Mucosa of gallbladder (tissue), 1 donor: ENCODE results near the gene LSG1. TPM values are rescaled to one million over a fixed set of nuclear protein-coding genes. Genes with fewer than 3 reads are reported as not detected.
"Not testable (repeated sequence)": the region's sequence is repeated elsewhere in the genome, so short reads cannot be mapped to it uniquely, and the experiment has no call there.

Experiments
- DNase-seq: peaks from one replicate; pipeline ENCODE4 v3.0.0-alpha.2; 2020; ENCODE audit warnings: low spot score
- total RNA-seq: library from RNA; stranded (reverse); gene quantifications from one replicate; pipeline ENCODE4 v1.2.1, GENCODE V29; 2021
- donor health status: DM: no; HTN: no; CAD: no.

LSG1 gene
- total RNA-seq, 1 donor from 2014 or later, result 31.8 TPM

DNA sequence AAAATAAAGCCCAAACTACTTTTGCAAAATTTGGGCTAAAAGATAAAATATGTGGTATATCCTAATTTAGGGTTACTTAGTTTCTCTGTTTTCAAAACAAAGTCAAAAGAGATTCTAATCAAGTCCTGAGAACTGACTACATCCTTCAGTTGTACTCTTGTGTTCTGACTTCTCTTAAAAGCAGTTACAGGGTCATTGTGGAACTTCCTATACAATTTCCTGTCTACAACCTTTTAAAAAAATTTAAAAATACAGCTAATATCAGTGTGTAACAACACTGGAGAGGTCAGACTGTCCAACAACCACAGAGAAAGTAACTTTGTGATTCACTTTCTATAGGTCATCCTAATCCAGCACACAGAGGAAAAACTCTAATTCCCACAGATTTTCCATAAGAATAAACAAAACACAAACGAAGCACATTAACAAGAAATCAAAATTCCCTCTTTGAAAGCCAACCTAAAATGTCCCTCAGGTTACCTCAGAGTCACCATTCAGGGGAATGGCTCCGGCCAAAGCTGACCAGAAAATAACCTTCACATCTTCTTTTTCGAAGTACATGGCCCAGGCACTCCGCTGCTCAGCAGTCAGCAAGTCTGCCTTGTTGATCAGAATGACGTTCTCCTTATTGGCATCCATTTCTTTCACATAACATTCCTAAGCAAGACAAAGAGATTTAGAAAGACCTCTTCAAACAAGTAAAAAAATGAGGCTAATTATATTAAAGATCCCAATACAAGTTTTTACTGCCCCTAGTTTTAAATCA lies 13.3 kb downstream of the LSG1 start:
- no peak for DNase-seq

DNA sequence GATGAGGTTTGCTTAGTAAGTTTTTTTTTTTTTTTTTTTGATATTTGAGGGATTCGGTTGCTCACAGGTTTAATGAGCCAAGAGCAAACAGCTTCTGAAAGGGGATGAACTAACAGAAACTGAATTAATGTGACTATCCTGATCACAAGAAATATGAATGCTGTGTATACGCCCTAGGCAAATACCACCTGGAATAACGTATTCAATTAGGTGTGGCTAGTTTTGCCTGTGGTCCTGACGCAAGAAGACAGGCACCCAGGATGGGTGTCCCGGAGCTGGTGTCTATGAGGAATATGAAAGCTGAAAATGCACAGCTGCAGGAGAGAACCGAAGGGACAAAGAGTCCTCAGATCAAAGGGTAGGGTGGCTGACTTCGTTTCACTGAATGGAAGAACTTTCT lies 14.6 kb downstream of the LSG1 start:
- DNase-seq, result no peak

DNA sequence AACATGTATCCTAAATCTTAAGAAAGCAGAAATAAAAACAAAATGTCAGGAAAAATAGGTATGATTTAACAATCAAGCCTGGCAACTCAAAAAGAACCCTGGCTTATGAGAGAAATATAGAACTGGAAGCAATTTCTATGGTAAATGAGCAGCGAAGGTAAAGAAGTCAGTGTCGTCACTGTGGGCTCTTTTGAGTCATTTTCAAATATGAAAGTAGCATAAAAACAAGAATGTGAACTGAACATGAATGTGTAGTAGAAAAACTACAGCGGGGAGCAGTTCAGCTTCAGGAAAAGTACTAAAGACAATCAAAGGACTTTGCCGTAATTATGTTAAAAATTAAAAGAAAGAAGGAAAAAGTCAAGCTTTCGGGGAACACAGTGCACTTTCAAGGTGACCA lies 17.5 kb downstream of the LSG1 start:
- no peak for DNase-seq

DNA sequence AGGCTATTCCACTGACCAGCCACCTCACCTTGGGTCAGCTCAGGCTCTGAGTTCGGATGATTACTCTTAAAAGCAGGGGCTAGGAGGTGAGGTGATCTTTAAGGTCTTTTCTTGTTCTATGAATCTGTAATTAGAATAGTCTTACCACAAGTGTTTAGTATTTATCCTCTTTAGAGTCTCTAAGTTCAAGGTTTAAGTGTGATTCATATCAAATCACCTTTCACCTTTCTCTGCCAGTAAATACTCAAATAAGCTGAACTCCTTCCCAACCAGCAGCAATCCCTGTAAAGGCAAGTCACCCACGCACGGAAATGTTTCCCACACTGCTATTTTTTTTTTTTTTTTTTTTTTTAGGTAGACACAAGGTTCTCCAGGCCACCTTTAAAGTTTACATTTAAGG lies 24.2 kb downstream of the LSG1 start:
- DNase-seq, result no peak

DNA sequence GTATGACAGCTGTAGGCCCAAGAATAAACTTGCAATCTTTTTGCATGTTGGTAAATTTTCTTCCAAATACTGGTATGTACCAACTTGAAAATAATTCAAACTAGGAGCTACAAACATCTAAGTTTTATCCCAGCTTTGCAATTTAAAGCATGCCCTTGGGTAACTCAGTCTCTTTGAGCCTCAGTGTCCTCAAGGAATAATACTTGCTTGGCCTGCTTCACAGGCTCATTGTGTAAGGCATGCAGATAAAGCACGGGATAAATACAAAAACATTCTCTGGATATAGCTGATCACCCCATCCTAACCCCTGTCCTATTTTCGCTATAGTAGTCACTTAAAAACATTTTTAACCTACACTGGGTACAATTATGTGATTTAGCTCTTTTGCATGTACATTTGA lies 29.2 kb downstream of the LSG1 start:
- DNase-seq, result no peak

DNA sequence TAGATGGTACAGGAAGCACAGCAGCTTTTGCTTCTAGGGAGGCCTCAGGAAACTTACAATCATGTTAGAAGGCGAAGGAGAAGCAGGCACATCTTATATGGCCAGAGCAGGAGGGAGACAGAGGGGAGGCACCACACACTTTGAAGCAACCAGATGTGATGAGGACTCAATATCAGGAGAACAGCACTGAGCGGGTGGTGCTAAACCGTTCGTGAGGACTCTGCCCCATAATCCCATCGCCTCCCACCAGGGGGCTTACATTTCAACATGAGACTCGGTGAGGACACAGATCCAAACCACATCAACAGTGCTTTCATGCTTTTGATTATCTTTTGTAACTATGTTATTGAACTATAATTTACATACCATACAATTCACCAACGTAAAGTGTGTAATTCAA lies 31.2 kb downstream of the LSG1 start:
- DNase-seq, result no peak

DNA sequence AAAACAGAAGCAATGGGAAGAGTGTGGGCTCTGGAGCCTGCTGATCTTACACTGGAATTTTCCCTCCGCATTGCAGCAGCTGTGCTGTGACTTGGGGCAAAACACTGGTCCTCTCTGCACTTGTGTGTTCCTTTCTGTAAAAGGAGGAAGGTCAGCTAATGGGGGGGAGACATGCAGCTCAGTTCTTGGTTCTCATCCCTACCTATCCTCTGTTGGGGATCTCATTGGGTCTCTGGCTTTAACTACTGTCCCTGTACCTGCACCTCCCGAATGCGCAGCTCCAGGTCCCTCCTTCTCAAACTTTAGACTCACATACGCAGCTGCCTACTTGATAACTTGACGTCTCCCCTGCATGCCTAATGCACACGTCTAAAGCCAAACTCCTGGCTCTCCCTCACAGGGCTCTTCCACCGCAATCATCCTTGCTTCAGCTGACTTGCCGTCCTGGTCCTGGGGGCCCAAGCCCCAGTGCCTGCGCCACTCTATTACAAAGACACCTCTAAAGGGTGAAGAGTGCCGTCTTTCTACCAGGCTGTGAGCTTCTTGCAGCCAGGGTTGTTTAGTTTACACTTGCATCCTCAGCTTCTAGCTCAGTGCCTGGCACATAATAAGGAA lies 32.9 kb downstream of the LSG1 start:
- DNase-seq, result no peak

DNA sequence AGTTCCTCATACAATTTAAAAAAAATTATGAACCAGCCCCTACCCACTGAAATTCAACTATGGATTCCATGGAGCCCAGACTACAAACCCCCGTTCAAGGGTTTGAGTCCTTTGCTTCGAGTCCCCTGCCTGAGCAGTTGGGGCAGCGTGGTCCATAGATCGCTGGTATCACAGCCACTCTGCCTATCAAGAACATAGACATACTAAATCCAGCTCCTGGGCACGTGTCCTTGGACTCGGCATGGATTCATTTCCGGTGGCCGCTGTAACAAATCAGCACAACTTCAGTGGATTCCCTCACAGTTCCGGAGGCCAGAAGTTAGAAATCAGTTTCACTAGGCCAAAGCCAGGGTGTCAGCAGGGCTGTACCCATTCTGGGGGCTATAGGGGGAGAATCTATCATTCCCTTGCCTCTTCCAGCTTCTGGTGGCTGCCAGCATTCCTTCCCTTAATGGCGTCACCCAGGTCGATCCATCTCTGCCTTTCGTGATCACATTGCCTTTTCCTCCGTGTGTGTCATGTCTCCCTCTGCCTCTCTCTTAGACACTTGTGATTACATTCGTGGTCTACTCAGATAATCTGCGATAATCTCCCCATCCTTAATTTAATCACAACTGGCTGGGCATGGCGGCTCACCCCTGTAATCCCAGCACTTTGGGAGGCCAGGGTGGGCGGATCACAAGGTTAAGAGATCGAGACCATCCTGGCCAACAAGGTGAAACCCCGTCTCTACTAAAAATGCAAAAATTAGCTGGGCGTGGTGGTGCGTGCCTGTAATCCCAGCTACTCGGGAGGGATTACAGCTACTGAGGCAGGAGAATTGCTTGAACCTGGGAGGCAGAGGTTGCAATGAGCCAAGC lies 34.2 kb downstream of the LSG1 start:
- no peak for DNase-seq

DNA sequence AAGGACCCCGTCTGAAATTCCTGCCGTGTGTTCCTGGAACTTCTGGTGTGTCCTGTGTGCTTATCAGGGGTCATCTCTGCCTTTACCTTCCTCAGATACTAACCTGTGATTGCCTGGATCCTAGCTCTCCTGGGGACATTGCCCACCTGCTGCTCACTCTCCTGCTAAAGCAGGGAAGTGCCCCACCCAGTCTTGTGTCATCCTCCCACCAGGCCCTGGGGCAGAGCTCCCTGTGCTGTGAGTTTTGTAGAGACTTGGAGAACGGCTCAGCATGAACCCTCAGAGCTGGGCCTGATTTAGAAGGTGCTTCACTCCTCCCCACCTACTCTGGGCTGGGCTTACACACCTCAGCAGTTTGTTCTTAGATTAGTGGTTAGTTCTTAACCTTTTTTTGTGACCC lies 34.9 kb downstream of the LSG1 start:
- DNase-seq, result no peak

DNA sequence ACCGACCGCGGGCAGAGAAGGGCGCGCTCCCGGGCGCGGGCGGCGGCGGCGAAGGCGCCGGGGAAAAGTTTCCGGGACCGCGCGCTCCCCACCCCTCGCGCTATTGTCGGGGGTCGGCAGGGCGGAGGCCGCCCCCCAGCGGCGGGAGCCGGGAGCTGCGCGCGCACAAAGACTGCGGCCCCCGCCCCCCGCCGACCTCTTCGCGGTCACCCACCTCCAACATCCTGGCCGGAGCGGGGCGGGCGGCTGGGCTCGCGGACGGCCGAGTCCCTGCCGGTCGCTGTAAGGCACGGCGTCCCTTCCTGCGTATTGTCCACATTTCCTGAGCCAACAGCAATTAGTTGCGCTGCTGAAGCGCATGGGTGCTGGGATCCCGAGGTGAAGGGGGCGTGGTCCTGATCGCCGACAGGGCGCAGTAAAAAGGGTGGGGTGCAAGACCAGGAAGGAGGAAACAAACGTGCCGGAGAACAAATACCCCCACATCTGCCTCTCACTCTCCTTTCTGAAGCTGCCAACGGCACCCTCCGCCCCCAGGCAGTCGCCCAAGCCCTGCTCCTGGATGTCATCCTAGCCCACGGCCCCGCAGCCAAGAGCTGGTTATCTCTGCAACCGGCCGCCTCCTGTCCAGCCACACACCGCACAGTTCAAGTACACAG lies 38.5 kb downstream of the LSG1 start, which contains the start of gene TMEM44:
Gene TMEM44 (minus strand): TSS at position 71 of the 656 bp plus-strand sequence. CDS start 204 bp downstream, outside the sequence.
- peak; percentile 74 for DNase-seq

DNA sequence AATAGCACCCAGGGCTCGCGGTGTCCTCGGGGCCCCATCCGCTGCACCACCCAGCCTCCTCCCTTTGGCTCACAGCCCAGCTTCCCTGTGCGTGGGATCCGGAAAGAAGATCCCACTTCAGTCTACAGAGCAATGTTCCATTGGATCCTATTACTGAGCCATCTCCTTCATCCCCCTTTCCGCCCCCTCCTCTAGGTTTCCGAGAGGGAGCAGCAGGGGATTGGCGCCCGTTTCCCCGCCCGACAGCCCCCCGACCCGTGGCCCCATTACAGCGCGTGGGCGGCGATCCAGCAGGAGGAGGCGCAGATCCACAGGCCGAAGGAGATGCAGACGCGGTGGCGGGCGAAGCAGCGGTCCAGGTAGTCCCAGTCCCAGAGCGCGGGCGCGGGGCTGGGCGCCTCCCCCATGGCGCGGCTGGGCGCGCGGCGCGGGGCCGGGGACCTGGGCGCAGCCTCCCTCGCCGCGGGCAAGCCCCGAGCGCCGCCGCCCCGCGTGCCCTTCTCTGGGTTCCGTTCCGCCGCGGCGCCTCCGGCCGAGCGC lies 39.1 kb downstream of the LSG1 start:
- no peak for DNase-seq

DNA sequence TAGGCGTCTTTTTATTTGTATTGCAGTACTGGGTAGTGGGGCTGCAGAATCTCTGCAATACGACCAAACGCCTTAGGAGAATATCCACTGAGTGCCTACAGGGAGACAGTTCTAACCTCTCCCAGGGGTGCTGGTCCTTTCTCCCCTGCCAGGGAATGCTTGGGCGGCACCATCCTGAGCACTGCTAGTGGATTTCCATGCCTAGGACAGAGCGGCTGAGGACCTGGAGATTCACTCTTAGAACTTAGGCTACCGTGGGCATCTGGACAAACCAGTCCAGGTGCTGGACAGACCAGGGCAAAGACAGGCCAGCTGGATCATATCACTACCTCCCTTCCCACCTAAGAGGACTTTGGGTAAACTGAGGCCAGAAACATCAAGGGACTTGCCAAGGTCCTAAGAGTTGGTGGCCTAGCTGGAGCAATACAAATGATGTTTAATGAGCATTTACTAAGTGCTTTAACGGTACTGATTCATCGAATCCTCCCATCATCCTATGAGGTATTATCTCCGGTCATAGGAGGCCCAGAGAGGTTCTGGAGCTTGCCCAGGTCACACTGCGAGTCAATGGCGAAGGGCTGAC lies 39.7 kb downstream of the LSG1 start:
- no peak for DNase-seq

DNA sequence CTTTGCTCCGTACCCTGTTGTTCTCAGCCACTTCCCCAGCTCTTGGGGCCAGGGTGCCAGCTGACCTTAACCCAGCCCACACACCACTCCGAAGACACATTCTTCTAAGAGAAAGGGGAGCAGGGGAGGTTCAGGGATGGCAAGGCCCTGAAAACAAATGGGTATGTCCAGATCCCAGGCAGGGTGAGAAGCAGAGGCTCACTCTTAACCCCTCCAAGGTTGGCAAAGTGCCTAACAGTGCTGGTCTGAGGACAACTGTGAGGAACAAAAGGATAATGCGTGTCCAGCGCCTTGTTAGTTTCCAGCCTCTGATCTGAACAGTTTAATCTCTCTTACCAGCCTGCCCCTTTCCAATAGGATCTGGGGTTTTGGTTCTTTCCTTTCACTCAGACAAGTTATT lies 40.3 kb downstream of the LSG1 start:
- DNase-seq, result no peak

DNA sequence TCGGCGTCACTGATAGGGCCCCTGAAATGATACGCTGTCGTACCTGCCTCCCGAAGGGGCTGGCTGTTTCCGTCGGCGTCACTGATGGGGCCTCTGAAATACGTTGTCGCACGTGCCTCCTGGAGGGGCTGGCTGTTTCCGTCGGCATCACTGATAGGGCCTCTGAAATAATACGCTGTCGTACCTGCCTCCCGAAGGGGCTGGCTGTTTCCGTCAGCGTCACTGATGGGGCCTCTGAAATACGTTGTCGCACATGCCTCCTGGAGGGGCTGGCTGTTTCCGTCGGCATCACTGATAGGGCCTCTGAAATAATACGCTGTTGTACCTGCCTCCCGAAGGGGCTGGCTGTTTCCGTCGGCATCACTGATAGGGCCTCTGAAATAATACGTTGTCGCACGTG lies 41.3 kb downstream of the LSG1 start:
- not testable (repeated sequence) for DNase-seq

DNA sequence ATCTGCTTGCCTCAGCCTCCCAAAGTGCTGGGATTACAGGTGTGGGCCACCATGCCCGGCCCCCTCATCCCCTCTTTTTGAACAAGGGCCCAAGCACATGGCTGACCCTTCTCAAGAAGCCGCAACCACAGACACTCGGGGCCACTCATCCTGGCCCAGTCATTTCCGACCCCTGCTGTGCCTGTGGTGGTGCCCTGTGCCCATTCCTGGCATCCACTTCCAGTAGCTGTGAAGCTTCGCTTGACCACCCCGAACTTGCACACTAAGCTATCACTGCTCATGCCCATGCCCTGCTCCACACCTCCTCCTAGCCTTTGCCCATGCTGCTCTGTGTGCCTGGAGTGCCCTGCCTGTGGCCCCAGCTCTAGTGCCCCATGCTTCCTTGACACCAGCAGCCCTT lies 47.0 kb downstream of the LSG1 start:
- DNase-seq, result no peak

DNA sequence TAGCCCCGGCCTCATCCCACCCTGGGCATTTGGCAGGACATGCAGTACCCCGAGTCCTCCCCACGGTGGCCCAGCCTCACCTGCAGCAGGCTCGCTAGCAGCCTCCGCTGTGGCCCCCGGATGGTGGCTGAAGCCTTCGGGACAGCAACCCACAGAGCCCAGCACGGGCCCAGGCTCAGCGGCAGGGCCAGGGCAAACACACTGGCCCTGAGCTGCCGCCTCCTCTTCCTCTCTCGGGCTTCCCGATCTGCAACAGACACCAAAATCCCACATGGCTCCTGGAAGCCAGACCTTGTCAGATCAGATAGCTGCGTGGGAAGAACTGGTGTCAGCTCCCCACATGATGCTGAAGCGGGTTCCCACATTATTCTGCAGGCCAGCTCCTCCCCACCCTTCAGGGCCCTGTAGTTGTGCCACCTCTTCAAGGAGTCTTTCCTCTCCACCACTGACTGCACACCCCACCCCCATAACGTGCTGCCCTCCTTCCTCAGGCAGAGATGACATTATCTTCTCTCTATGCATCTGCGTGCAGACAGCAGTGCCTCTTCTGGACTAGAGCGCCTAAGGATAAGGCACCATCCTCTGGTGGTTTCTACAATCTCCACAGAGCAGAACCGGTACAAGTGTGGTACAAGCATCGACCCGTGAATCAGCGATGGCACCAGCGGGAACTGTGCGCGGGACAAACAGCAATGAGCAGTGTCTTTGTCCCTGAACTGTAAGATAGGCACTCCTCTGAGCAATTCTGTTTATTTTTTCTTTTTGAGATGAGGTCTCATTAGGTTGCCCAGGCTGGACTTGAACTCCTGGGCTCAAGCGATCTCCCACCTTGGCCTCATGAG lies 48.3 kb downstream of the LSG1 start:
- DNase-seq, result no peak

DNA sequence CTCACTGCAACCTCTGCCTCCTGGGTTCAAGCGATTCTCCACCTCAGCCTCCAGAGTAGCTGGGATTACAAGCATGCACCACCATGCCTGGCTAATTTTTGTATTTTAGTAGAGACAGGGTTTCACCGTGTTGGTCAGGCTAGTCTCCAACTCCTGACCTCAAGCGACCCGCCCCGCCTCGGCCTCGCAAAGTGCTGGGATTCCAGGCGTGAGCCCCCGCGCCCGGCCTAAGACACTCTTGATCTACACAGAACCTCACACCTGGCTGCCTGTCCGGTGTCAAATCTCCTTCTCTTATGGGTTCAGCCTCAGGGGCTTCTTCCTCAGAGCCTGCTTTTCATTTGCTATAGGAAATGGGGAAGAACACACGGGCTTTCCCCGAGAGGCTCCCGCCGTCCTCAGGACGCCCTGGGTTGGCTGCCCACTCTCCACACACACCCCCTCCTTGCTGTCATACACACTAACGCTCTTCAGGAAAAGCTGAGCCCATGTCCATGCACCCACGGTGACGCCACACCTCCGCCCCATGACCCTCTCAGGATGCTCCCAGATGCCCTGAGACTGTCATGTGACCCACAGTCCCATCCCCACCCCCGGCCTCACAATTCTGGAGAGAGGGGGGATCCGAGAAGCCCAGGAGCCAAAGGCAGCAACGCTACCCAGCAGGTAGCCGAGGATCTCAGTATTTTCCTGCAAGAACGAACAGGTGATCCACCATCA lies 49.2 kb downstream of the LSG1 start:
- DNase-seq, result no peak

DNA sequence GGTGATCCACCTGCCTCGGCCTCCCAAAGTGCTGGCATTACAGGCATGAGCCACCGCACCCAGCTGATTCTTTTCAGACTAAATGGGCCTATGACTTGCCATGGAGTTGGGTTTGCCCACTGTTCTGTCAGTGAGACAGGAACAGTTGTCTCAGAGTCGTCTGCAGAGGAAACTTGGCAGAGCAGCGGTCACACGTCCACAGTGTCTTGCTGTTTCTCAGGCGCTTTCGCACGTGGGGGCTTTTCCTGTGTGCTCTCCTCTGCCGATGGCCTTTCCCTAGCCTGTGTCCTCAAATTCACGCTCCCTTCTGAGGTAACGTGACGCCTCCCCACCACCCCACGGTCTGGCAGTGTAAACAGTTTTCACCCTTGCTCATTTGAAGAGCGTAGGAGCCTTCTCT lies 50.0 kb downstream of the LSG1 start:
- DNase-seq, result no peak

DNA sequence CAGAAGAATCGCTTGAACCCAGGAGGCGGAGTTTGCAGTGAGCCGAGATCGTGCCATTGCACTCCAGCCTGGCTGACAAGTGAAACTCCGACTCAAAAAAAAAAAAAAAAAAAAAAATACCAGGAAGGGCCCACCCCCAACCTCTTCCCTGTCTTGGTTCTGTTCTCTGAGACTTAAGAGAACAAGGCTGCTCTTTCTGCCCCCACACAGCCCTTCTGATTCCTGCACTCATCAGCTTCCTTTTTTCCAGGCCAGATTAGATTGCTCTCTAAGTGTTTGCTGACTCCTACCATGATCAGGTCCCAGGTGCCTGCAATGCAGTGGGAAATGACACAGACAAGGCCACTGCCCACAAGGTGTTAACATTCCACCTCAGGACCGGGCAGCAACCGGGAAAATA lies 51.8 kb downstream of the LSG1 start:
- no peak for DNase-seq

DNA sequence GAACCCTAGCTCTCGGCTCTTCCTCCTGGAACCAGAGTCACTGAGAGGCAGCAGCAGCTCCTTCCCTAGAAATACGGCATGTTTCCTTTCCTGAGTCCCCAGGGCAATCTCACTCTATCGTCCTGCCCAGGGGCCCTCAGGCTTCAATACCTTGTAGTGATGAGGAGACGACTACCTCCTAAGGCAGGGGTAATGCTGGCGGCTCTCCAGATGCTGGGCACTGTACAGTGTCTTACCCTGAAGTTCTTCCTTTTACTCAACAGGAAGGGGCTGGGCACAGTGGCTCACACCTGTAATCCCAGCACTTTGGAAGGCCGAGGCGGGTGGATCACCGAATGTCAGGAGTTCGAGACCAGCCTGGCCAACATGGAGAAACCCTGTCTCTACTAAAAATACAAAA lies 52.2 kb downstream of the LSG1 start:
- no peak for DNase-seq
